NOMO-1 treated with DMSO at 0.1 percent for 48 hours (cell line): ENCODE results near the gene VWA5B2.
A peak's percentile ranks its signal among the peaks of the same experiment; 100 is the strongest.

ENCODE experiments used
- DNase-seq: peaks from one replicate; lab custom pipeline; 2025; ENCODE audit not compliant: unreplicated experiment; lab: John Stamatoyannopoulos, UW

Gene VWA5B2

DNA sequence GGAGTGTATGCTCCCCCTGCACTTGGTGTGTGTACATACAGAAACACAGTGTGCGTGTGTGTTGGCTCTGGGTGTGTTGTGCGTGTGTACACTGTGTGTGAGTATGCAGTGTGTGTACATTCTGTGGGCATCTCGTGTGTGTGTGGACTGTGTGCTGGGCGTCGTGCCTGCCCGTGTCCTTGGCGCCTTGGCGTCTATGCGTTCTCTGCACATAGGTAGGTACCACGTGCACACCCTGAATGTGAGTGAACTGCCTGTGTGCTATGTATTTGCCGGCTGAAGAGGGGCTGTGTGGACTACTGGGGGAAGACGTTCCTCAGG is 46.0 kb downstream of the VWA5B2 start:
- DNase-seq = no peak

DNA sequence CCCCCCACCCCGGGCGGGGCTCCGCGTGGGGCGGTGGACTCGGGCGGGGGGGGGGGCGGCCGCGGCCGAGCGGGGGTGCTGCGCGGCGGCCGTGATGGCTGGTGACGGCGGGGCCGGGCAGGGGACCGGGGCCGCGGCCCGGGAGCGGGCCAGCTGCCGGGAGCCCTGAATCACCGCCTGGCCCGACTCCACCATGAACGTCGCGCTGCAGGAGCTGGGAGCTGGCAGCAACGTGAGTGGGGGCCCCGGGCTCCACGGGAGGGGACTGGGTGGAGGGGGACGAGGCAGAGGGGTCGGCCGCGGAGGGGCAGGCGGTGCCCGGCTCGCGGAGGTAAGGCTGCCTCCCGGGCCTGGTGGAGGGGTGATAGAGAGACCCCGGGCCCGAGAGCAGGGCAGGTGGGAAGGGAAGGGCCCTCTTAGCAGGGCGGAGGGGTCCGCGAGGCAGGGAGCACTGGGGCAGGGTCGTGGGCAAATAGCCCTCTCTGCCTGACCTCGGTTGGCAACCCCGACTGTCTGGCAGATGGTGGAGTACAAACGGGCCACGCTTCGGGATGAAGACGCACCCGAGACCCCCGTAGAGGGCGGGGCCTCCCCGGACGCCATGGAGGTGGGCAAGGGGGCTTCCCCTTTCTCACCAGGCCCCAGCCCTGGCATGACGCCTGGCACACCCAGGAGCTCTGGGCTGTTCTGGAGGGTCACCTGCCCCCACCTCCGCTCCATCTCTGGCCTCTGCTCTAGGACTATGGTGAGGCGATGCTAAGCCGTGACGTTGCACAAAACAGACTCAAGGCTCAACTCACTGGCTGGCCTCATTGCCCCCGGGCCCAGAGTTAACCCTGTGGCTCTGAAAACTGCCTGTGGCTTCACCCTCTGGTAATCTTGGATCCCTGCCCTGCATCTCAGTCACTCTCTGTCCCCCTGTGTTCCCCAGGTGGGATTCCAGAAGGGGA is 46.9 kb downstream of the VWA5B2 start, which contains the start of gene ECE2:
TSS of gene ECE2 (plus strand) at position 62 of the 950 bp plus-strand sequence. CDS start at position 194, 132 bp downstream.
- no peak for DNase-seq

DNA sequence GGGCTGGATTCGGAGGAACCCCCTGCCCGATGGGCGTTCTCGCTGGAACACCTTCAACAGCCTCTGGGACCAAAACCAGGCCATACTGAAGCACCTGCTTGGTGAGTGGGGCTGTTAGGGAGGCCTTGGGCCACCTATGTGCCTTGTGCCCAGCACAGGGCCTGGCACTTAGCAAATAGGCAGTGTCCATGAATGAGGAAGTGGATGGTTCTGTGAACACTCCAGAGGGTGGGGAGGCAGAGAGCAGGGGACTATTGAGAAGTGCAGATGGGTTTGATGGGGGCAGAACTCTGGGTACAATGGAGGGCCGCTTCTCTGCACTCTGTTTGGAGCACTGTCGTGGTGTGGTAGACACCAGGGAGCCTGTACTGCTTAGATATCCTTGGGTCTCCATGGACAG is 48.0 kb downstream of the VWA5B2 start:
- DNase-seq = no peak

DNA sequence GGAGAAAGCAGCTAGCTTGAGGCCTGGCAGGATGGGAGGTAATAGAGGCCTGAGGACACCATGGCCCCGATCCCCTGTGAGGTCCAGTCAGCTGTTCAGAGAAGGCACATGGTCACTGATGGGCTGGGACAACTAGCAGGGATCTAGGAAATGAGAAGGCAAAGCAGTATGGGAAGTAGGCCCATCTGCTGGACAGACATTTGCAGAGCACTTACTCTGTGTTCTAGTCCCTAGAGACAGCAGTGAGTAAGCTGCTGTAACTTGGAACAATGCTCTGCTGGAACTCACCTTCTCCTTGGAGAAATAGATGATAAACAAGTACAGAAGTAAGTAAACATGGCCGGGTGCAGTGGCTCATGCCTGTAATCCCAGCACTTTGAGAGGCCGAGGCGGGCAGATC is 53.6 kb downstream of the VWA5B2 start:
- DNase-seq = no peak

DNA sequence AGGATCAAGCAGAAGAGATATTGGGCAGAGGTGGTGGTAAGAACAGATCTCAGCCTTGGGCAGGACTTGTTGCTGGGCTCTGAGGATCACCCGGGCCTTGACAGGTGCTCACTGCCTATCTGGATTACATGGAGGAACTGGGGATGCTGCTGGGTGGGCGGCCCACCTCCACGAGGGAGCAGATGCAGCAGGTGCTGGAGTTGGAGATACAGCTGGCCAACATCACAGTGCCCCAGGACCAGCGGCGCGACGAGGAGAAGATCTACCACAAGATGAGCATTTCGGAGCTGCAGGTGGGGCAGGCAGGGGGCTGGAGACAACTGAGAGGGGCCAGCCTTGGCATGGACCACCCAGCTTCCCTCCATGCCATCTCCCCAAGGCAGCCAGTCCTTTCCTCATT is 54.3 kb downstream of the VWA5B2 start:
- no peak for DNase-seq

DNA sequence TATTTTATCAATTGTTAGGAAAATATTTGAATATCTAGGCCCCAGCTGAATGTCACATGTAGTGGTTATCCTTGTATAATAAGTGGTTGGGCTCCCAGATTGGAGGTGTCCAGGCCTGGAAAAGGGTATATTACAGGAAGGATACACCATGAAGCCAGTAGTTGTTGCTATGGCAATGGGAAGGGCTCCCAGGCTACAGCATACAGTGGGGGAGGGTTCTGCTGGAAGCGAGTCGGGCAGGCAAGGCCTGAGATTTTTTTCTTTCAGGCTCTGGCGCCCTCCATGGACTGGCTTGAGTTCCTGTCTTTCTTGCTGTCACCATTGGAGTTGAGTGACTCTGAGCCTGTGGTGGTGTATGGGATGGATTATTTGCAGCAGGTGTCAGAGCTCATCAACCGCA is 55.3 kb downstream of the VWA5B2 start:
- peak; percentile 52 for DNase-seq

DNA sequence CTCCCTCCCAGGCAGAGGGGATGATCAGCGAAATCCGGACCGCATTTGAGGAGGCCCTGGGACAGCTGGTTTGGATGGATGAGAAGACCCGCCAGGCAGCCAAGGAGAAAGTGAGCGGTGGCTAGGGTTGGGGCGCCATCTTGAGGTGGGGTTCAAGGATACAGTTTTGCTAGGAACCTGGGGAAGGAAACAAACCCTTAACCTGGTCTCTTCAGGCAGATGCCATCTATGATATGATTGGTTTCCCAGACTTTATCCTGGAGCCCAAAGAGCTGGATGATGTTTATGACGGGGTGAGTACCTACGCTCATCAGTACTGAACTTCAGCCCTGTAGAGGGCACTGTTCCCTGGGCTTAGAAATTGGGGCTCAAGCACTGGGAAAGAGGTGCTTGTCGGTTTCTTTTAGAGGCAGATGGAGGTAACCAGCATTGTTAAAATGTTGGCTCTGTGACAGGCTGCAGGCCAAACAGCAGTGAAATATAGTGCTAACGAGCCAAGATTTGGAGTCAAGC is 60.1 kb downstream of the VWA5B2 start:
- peak; percentile 55 for DNase-seq

DNA sequence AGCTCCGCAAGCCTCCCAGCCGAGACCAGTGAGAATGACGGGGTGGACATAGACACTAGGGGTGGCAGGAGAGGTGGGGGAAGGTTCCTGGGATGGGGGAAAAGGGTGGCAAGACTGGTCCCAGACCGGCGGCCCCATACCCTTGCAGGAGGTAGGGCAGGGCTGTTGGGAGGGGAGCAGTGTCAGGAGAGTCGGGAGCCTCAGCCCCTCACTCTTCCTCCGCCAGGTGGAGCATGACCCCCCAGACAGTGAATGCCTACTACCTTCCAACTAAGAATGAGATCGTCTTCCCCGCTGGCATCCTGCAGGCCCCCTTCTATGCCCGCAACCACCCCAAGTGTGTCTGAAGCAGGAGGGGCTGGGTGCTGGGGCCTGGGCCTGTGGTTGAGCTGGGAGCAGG is 60.9 kb downstream of the VWA5B2 start:
- no peak for DNase-seq

DNA sequence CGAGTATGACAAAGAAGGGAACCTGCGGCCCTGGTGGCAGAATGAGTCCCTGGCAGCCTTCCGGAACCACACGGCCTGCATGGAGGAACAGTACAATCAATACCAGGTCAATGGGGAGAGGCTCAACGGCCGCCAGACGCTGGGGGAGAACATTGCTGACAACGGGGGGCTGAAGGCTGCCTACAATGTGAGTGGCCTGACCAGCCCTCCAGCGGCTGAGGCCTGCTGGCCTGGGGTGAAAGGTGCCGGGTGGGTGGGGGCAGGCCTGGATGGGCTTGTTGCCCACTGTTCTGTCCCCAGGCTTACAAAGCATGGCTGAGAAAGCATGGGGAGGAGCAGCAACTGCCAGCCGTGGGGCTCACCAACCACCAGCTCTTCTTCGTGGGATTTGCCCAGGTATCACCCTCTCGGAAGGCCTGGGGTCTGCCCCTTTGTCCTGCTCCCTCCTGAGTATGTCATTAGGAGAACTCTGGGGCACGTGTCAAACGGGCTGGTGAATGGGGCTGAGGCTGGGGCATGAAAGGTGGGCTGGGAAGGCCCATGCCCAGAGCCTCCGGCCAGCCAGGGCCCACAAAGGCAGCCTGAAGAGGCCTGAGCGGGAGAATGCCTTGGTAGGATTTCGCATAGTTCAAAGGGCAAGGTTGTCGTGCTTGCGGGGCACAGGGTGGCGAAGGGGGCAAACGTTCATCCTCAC is 61.8 kb downstream of the VWA5B2 start:
- no peak for DNase-seq
